Measurements from ENCODE around the gene CERS3. TPM values are rescaled to one million over a fixed set of nuclear protein-coding genes. Genes with fewer than 3 reads are reported as not detected.

The CERS3 gene
- total RNA-seq, 1 donor from 2014 or later, result 0.08 TPM

- no peak for DNase-seq
- H3K36me3 ChIP-seq, result no peaks in the 10 kb centered on the region
- no peak for TF ChIP-seq CTCF (IDR thresholded peaks at IDR 0.05; ENCODE audit: borderline replicate concordance)
- no peak overlapping the region for H3K27ac ChIP-seq (replicated peaks)
- H3K27me3 ChIP-seq (ENCODE audit: low read depth), result no peaks in the 10 kb centered on the region
- no peaks in the 10 kb centered on the region for H3K4me1 ChIP-seq
- H3K9me3 ChIP-seq (replicated peaks), result peaks cover 3% of the 10 kb centered on the region
- intact Hi-C loops (cut with micrococcal nuclease), result no loop called here
- no peak overlapping the region for H3K4me3 ChIP-seq
These were observed 98.3 kb downstream of the CERS3 start for GRCh38 chr15:100430411-100430810.

GRCh38 chr15:100429116-100429728 lies 99.5 kb downstream of the CERS3 start:
- no peaks in the 10 kb centered on the region for H3K4me1 ChIP-seq
- H3K27me3 ChIP-seq (ENCODE audit: low read depth), result no peaks in the 10 kb centered on the region
- intact Hi-C loops (cut with micrococcal nuclease), result no loop called here
- no peaks in the 10 kb centered on the region for H3K36me3 ChIP-seq
- peaks cover 15% of the 10 kb centered on the region for H3K9me3 ChIP-seq (replicated peaks)
- DNase-seq, result peak; percentile 17
- no peak for TF ChIP-seq CTCF (IDR thresholded peaks at IDR 0.05; ENCODE audit: borderline replicate concordance)
- H3K27ac ChIP-seq (replicated peaks), result no peak overlapping the region
- H3K4me3 ChIP-seq, result no peak overlapping the region

DNA sequence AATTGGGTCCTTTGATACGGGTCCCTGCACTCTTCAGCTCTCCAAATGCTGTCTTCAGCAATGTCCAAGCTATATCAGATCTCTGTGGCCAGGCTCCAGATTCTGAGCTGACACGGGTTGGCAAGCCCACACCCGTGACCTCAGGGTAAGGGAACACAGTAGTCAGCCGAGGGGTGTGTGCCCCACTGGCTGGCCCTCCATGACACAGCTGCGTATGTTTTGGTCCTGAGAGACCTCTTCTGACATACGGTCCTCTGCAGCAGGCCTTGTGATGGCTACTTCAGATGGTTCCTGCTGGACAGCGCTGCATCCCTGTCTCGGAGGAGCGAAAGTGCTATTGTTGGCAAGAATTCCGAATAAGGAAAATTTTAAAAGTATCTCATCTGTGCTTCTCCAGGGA lies 101.8 kb downstream of the CERS3 start:
- DNase-seq, result peak; percentile 25
- H3K36me3 ChIP-seq, result no peaks in the 10 kb centered on the region
- H3K27ac ChIP-seq (replicated peaks), result no peak overlapping the region
- no peaks in the 10 kb centered on the region for H3K4me1 ChIP-seq
- peaks cover 28% of the 10 kb centered on the region for H3K9me3 ChIP-seq (replicated peaks)
- intact Hi-C loops (cut with micrococcal nuclease), result no loop called here
- no peaks in the 10 kb centered on the region for H3K27me3 ChIP-seq (ENCODE audit: low read depth)
- H3K4me3 ChIP-seq, result no peak overlapping the region
- no peak for TF ChIP-seq CTCF (IDR thresholded peaks at IDR 0.05; ENCODE audit: borderline replicate concordance)

- Histone ChIP-seq H3K9me3 (replicated peaks) (peaks cover 22% of the 10 kb centered on the region), H3K36me3 (no peaks in the 10 kb centered on the region), H3K27ac (replicated peaks) (no peak overlapping the region), H3K27me3 (ENCODE audit: low read depth) (peaks cover 23% of the 10 kb centered on the region), H3K4me1 (no peaks in the 10 kb centered on the region), H3K4me3 (no peak overlapping the region)
- no peak for TF ChIP-seq CTCF (IDR thresholded peaks at IDR 0.05; ENCODE audit: borderline replicate concordance)
- DNase-seq, result no peak
- intact Hi-C loops (cut with micrococcal nuclease), result no loop called here
These were observed 123.6 kb downstream of the CERS3 start for GRCh38 chr15:100405179-100405578.

- intact Hi-C loops (cut with micrococcal nuclease), result no loop called here
- no peak overlapping the region for H3K4me3 ChIP-seq
These were observed 127.8 kb downstream of the CERS3 start for GRCh38 chr15:100400996-100401395.

More at GRCh38 chr15:100400996-100401395, 127.8 kb downstream of the CERS3 start:
- no peak for DNase-seq
- Histone ChIP-seq H3K27ac (replicated peaks) (no peak overlapping the region), H3K9me3 (replicated peaks) (peaks cover 16% of the 10 kb centered on the region), H3K4me1 (no peaks in the 10 kb centered on the region), H3K36me3 (no peaks in the 10 kb centered on the region), H3K27me3 (ENCODE audit: low read depth) (peaks cover 27% of the 10 kb centered on the region)
- TF ChIP-seq CTCF (IDR thresholded peaks at IDR 0.05; ENCODE audit: borderline replicate concordance), result no peak
